HUES6 (cell line): Measurements from ENCODE around the gene USP20.

Source experiments
- H3K27ac ChIP-seq: 2 replicates; pipeline ENCODE4 v1.7.0; 2013; ENCODE audit warnings: low read depth, mild to moderate bottlenecking, low read length, inconsistent platforms
- H3K27me3 ChIP-seq: 2 replicates; pipeline ENCODE4 v1.6.1; 2013; ENCODE audit warnings: low read length; ENCODE audit not compliant: control insufficient read depth, insufficient read depth
- H3K36me3 ChIP-seq: 2 replicates; pipeline ENCODE4 v1.6.1; 2013; ENCODE audit warnings: low read length; ENCODE audit not compliant: control insufficient read depth, insufficient read depth
- H3K4me1 ChIP-seq: 2 replicates; pipeline ENCODE4 v1.6.1; 2013; ENCODE audit warnings: low read length; ENCODE audit not compliant: control insufficient read depth, insufficient read depth
- H3K4me3 ChIP-seq: 2 replicates; pipeline ENCODE4 v1.5.1; 2013; ENCODE audit warnings: low read depth, low read length
- H3K9ac ChIP-seq: one replicate; pipeline ENCODE4 v1.6.1; 2013; ENCODE audit warnings: mild to moderate bottlenecking, low read length
- H3K9me3 ChIP-seq: 2 replicates; pipeline ENCODE4 v1.6.1; 2013; ENCODE audit warnings: low read depth, low read length; ENCODE audit not compliant: control insufficient read depth, insufficient read depth

Gene USP20

GRCh38 chr9:129839324-129840023 is 4.2 kb downstream of the USP20 start:
- Histone ChIP-seq H3K9ac (no peak overlapping the region), H3K9me3 (no peaks in the 10 kb centered on the region), H3K4me1 (peaks cover 40% of the 10 kb centered on the region), H3K27ac (no peak overlapping the region), H3K4me3 (no peak overlapping the region), H3K27me3 (no peaks in the 10 kb centered on the region), H3K36me3 (no peaks in the 10 kb centered on the region)

DNA sequence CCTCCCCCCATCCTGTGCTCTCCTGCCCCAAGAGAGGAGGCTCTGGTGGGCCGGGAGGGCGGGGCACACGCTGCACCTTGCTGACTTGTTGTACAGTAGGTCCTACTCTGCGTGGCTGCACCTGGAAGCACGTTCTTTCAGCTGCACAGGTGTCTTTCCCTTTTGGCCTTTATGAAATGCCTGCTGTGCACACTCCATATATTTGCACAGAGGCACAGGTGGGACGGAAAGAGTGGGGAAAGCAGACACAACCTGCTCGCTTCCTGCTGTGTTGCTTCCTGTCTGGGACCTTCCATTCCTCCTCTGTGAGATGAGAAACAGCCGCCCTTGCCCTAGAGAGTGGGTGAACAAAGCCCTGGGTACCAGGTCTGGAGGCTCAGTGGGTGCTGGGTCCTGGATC is 4.8 kb downstream of the USP20 start:
- no peaks in the 10 kb centered on the region for H3K27me3 ChIP-seq
- H3K4me1 ChIP-seq, result peaks cover 40% of the 10 kb centered on the region
- no peak overlapping the region for H3K27ac ChIP-seq
- no peak overlapping the region for H3K4me3 ChIP-seq
- no peak overlapping the region for H3K9ac ChIP-seq
- H3K36me3 ChIP-seq, result no peaks in the 10 kb centered on the region
- no peaks in the 10 kb centered on the region for H3K9me3 ChIP-seq

GRCh38 chr9:129841071-129841470 is 5.8 kb downstream of the USP20 start:
- Histone ChIP-seq H3K4me3 (no peak overlapping the region), H3K4me1 (peaks cover 38% of the 10 kb centered on the region), H3K27me3 (no peaks in the 10 kb centered on the region), H3K9ac (no peak overlapping the region), H3K9me3 (no peaks in the 10 kb centered on the region), H3K27ac (no peak overlapping the region), H3K36me3 (no peaks in the 10 kb centered on the region)

DNA sequence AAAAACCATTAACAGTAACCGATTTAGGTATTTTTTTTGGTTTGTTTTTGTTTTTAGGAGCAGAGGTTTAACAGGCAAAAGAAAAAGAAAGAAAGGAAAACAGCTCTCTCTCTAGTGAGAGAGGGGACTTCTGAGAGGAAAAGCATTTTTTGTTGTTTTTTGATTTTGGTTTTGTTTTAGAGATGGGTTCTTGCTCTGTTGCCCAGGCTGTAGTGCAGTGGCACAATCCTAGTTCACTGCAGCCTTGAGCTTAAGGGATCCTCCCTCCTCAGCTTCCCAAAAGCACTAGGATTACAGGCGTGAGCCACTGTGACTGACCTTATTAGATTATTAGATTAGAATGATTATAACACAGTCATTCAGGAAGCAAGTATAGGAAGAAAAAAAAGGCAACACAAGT is 10.1 kb downstream of the USP20 start:
- Histone ChIP-seq H3K9ac (no peak overlapping the region), H3K36me3 (no peaks in the 10 kb centered on the region), H3K27me3 (no peaks in the 10 kb centered on the region), H3K4me1 (peaks cover 8% of the 10 kb centered on the region), H3K27ac (no peak overlapping the region), H3K9me3 (no peaks in the 10 kb centered on the region), H3K4me3 (no peak overlapping the region)

- no peak overlapping the region for H3K9ac ChIP-seq
- H3K27me3 ChIP-seq, result no peaks in the 10 kb centered on the region
- no peaks in the 10 kb centered on the region for H3K9me3 ChIP-seq
- H3K4me1 ChIP-seq, result no peaks in the 10 kb centered on the region
- no peak overlapping the region for H3K27ac ChIP-seq
- peaks cover 17% of the 10 kb centered on the region for H3K36me3 ChIP-seq
- H3K4me3 ChIP-seq, result no peak overlapping the region
Observed at GRCh38 chr9:129848712-129849441, 13.6 kb downstream of the USP20 start.

DNA sequence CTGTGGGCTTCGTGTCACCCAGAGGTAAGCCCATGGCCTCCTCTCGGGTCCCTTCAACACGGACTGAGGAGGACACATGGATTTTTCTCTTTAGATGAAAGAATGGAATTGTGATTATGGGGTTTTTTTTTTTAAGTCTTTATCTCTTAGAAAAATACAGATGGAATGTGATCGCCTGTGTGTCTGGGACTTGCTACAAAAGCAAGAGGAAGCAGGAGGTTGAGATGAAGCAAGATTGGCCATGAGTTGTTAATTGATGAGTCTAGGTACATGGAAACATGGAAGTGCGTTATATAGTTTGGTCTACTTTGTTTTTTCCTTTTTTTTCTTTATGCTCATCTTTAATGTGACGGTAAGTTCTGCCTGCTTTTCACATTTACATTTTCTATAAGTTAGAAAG is 14.6 kb downstream of the USP20 start:
- Histone ChIP-seq H3K9me3 (no peaks in the 10 kb centered on the region), H3K4me1 (no peaks in the 10 kb centered on the region), H3K36me3 (peaks cover 23% of the 10 kb centered on the region), H3K27ac (no peak overlapping the region), H3K4me3 (no peak overlapping the region), H3K27me3 (no peaks in the 10 kb centered on the region), H3K9ac (no peak overlapping the region)

- no peak overlapping the region for H3K27ac ChIP-seq
- no peak overlapping the region for H3K9ac ChIP-seq
- H3K27me3 ChIP-seq, result no peaks in the 10 kb centered on the region
- H3K36me3 ChIP-seq, result peaks cover 24% of the 10 kb centered on the region
- H3K4me1 ChIP-seq, result no peaks in the 10 kb centered on the region
- H3K4me3 ChIP-seq, result no peak overlapping the region
- H3K9me3 ChIP-seq, result no peaks in the 10 kb centered on the region
Observed at GRCh38 chr9:129850821-129851550, 15.7 kb downstream of the USP20 start.

GRCh38 chr9:129851821-129852220 is 16.6 kb downstream of the USP20 start:
- H3K4me1 ChIP-seq, result no peaks in the 10 kb centered on the region
- no peak overlapping the region for H3K4me3 ChIP-seq

GRCh38 chr9:129852579-129852978 is 17.3 kb downstream of the USP20 start:
- no peak overlapping the region for H3K4me3 ChIP-seq
- no peaks in the 10 kb centered on the region for H3K27me3 ChIP-seq
- peaks cover 24% of the 10 kb centered on the region for H3K36me3 ChIP-seq
- H3K9me3 ChIP-seq, result no peaks in the 10 kb centered on the region
- H3K27ac ChIP-seq, result no peak overlapping the region
- H3K4me1 ChIP-seq, result no peaks in the 10 kb centered on the region
- H3K9ac ChIP-seq, result no peak overlapping the region

More at GRCh38 chr9:129851821-129852220, 16.6 kb downstream of the USP20 start:
- Histone ChIP-seq H3K9ac (no peak overlapping the region), H3K27ac (no peak overlapping the region), H3K36me3 (peaks cover 24% of the 10 kb centered on the region), H3K9me3 (no peaks in the 10 kb centered on the region), H3K27me3 (no peaks in the 10 kb centered on the region)

GRCh38 chr9:129853614-129854013 is 18.4 kb downstream of the USP20 start:
- H3K27ac ChIP-seq, result no peak overlapping the region
- no peaks in the 10 kb centered on the region for H3K9me3 ChIP-seq
- H3K4me1 ChIP-seq, result no peaks in the 10 kb centered on the region
- H3K36me3 ChIP-seq, result peaks cover 32% of the 10 kb centered on the region
- H3K4me3 ChIP-seq, result no peak overlapping the region
- H3K9ac ChIP-seq, result no peak overlapping the region
- no peaks in the 10 kb centered on the region for H3K27me3 ChIP-seq

GRCh38 chr9:129854588-129855110 is 19.4 kb downstream of the USP20 start:
- H3K9me3 ChIP-seq, result no peaks in the 10 kb centered on the region
- H3K36me3 ChIP-seq, result peaks cover 36% of the 10 kb centered on the region
- H3K27ac ChIP-seq, result no peak overlapping the region
- H3K4me1 ChIP-seq, result no peaks in the 10 kb centered on the region
- H3K27me3 ChIP-seq, result no peaks in the 10 kb centered on the region
- no peak overlapping the region for H3K9ac ChIP-seq
- H3K4me3 ChIP-seq, result no peak overlapping the region
